AG04450 (cell line): ENCODE measurements around the gene HTR1B. TPM values are rescaled to one million over a fixed set of nuclear protein-coding genes. Genes with fewer than 3 reads are reported as not detected.

Experiments
- CTCF ChIA-PET: fragments of 300-600, 350-600 bp; formaldehyde crosslinking; extraction: SDS; loops from one replicate; lab custom pipeline; 2022; ENCODE audit warnings: antibody characterized with exemption, inconsistent platforms; lab: Charles Lee
- POLR2A ChIA-PET: fragments of 350-600 bp; formaldehyde crosslinking; extraction: SDS; loops from one replicate; lab custom pipeline; 2021; ENCODE audit warnings: antibody characterized with exemption, inconsistent platforms; lab: Yijun Ruan, JAX
- DNase-seq: peaks from one replicate; pipeline ENCODE4 v3.0.0-alpha.2; 2011; ENCODE audit warnings: low read depth, low spot score
- H3K27ac ChIP-seq: one replicate; pipeline ENCODE4 v1.5.1; 2012; ENCODE audit warnings: low read depth, low read length, control low read depth
- H3K27me3 ChIP-seq: one replicate; pipeline ENCODE4 v1.6.0; 2012; ENCODE audit warnings: low read length; ENCODE audit not compliant: control insufficient read depth, insufficient read depth
- H3K4me3 ChIP-seq: 2 replicates; pipeline ENCODE4 v1.5.1; 2011; ENCODE audit warnings: mild to moderate bottlenecking, low read depth, low read length, control low read depth
- H3K9me3 ChIP-seq: 2 replicates; pipeline ENCODE4 v1.5.1; 2012; ENCODE audit warnings: low read length; ENCODE audit not compliant: control insufficient read depth, insufficient read depth
- CTCF ChIP-seq: IDR thresholded peaks from 2 replicates; pipeline ENCODE4 v1.5.1; 2011; ENCODE audit warnings: low read depth, low read length, control low read depth, inconsistent platforms
- polyA plus RNA-seq: library from polyadenylated mRNA; depleted of rRNA; stranded (reverse); fragments of >200 nt; gene quantifications from 2 replicates; pipeline ENCODE4 v1.2.3, GENCODE V29; 2011

The HTR1B gene
- polyA plus RNA-seq, 1 experiment: 0.86 TPM

- ChIA-PET CTCF (interaction anchor here (0.6 to 0.7 kb wide), 2 partner anchors 15 to 258 kb away, joined by 4 read pairs; no protein-coding TSS in a partner anchor), POLR2A (interaction anchor here (0.6 kb wide), 1 partner anchor 1584 kb away, joined by 3 read pairs; no protein-coding TSS in a partner anchor)
- TF ChIP-seq CTCF: no peak
- H3K27ac ChIP-seq: peak overlapping the region; percentile 80
- no peaks in the 10 kb centered on the region for H3K27me3 ChIP-seq
- DNase-seq: peak; percentile 71
- H3K4me3 ChIP-seq: no peak overlapping the region
- no peaks in the 10 kb centered on the region for H3K9me3 ChIP-seq
Measured at GRCh38 chr6:77440206-77440976, 22.9 kb downstream of the HTR1B start.

- no peak for TF ChIP-seq CTCF
- ChIA-PET POLR2A (no interaction called here), CTCF (interaction anchor here (1.2 to 1.4 kb wide), 2 partner anchors 23 to 1540 kb away, joined by 3 to 4 read pairs; no protein-coding TSS in a partner anchor)
- no peak for DNase-seq
- H3K27ac ChIP-seq: no peak overlapping the region
- H3K9me3 ChIP-seq: no peaks in the 10 kb centered on the region
- no peak overlapping the region for H3K4me3 ChIP-seq
- H3K27me3 ChIP-seq: no peaks in the 10 kb centered on the region
Measured at GRCh38 chr6:77433888-77434287, 29.4 kb downstream of the HTR1B start.

- no peak overlapping the region for H3K4me3 ChIP-seq
- TF ChIP-seq CTCF: no peak
- no peak overlapping the region for H3K27ac ChIP-seq
- POLR2A ChIA-PET: no interaction called here
- DNase-seq: no peak
- H3K27me3 ChIP-seq: no peaks in the 10 kb centered on the region
- CTCF ChIA-PET: no interaction called here
- no peaks in the 10 kb centered on the region for H3K9me3 ChIP-seq
Measured at GRCh38 chr6:77430504-77430903, 32.8 kb downstream of the HTR1B start.

- POLR2A ChIA-PET: no interaction called here
- no peak for TF ChIP-seq CTCF
- Histone ChIP-seq H3K9me3 (no peaks in the 10 kb centered on the region), H3K27ac (no peak overlapping the region), H3K4me3 (no peak overlapping the region), H3K27me3 (no peaks in the 10 kb centered on the region)
- no peak for DNase-seq
- CTCF ChIA-PET: interaction anchor here (2.1 kb wide), 1 partner anchor 40 kb away, joined by 6 read pairs; no protein-coding TSS in a partner anchor
Measured at GRCh38 chr6:77425671-77426070, 37.6 kb downstream of the HTR1B start.

GRCh38 chr6:77425216-77425615 is 38.1 kb downstream of the HTR1B start:
- no peak for DNase-seq
- Histone ChIP-seq H3K9me3 (no peaks in the 10 kb centered on the region), H3K27me3 (no peaks in the 10 kb centered on the region), H3K27ac (no peak overlapping the region), H3K4me3 (no peak overlapping the region)
- ChIA-PET POLR2A (no interaction called here), CTCF (interaction anchor here (2.1 kb wide), 1 partner anchor 41 kb away, joined by 6 read pairs; no protein-coding TSS in a partner anchor)
- no peak for TF ChIP-seq CTCF
